MCF 10A (cell line): ENCODE measurements around the gene LRMDA. TPM values are rescaled to one million over a fixed set of nuclear protein-coding genes. Genes with fewer than 3 reads are reported as not detected.

Experiments used
- BruUV-seq: library from RNA; stranded (reverse); fragments of 400-500 nt; replicated peaks from 2 replicates; lab custom pipeline; 2021; lab: Mats Ljungman, UMichigan
- CTCF ChIA-PET: fragments of 300-600 bp; sonication (Branson Sonifier 250); formaldehyde crosslinking; extraction: SDS; loops from one replicate; lab custom pipeline; 2021; ENCODE audit warnings: antibody characterized with exemption, inconsistent platforms; lab: Yijun Ruan, JAX
- POLR2A ChIA-PET: fragments of 300-600, 350-650 bp; sonication (Branson Sonifier 250); formaldehyde crosslinking; extraction: SDS; loops from one replicate; lab custom pipeline; 2020; ENCODE audit warnings: antibody characterized with exemption, inconsistent platforms; lab: Yijun Ruan, JAX
- DNase-seq: peaks from one replicate; pipeline ENCODE4 v3.0.0-alpha.2; 2018; ENCODE audit not compliant: unreplicated experiment
- H3K27ac Mint-ChIP-seq: one replicate; pipeline ENCODE4 v1.8.0; 2022; ENCODE audit warnings: mild to moderate bottlenecking, low read depth, mixed read lengths; ENCODE audit not compliant: unreplicated experiment
- H3K27me3 Mint-ChIP-seq: one replicate; pipeline ENCODE4 v1.8.0; 2022; ENCODE audit warnings: mixed read lengths; ENCODE audit not compliant: insufficient read depth, unreplicated experiment
- H3K36me3 Mint-ChIP-seq: one replicate; pipeline ENCODE4 v1.8.0; 2022; ENCODE audit warnings: mild to moderate bottlenecking, moderate library complexity, mixed read lengths; ENCODE audit not compliant: insufficient read depth, unreplicated experiment
- H3K4me1 Mint-ChIP-seq: one replicate; pipeline ENCODE4 v1.8.0; 2022; ENCODE audit warnings: mixed read lengths; ENCODE audit not compliant: insufficient read depth, unreplicated experiment
- H3K4me3 Mint-ChIP-seq: one replicate; pipeline ENCODE4 v1.8.0; 2022; ENCODE audit warnings: mild to moderate bottlenecking, moderate library complexity, mixed read lengths; ENCODE audit not compliant: unreplicated experiment
- H3K9me3 Mint-ChIP-seq: one replicate; pipeline ENCODE4 v1.8.0; 2022; ENCODE audit warnings: mixed read lengths; ENCODE audit not compliant: unreplicated experiment
- intact Hi-C: fragments of 100-400 bp; cut with micrococcal nuclease; formaldehyde crosslinking; loops from 2 replicates; pipeline ENCODE4 v1.14.1; 2022
- total RNA-seq: library from RNA; stranded (reverse); gene quantifications from 2 replicates; pipeline ENCODE4 v1.2.3, GENCODE V29; 2022
- TF ChIP-seq, protein P1 (sequence below): fragments of 200-600 bp; IDR thresholded peaks from one replicate; pipeline ENCODE4 v1.8.0; 2022; ENCODE audit warnings: antibody characterized with exemption, mild to moderate bottlenecking; ENCODE audit not compliant: unreplicated experiment

The LRMDA gene
- total RNA-seq, 1 experiment from 2014 or later: not detected

DNA sequence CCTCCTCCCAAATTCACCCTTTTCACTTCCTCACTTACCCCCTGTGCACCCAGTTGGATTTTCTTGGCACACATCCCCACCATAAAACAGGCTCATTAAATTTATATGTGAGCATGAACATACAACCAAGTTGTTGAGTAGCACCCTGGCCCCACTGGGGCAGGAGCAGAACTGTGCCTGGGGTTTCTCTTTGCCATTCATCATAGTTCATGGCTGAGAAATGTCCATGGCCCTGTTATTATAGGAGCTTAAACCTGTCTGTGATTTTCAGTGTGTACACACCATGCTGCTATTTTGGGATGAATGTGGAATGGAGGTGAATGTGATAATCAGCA lies 618.8 kb downstream of the LRMDA start:
- H3K27ac Mint-ChIP-seq: no peak overlapping the region
- peaks cover 7% of the 10 kb centered on the region for H3K27me3 Mint-ChIP-seq
- H3K36me3 Mint-ChIP-seq: no peaks in the 10 kb centered on the region
- intact Hi-C loops: no loop called here
- DNase-seq: no peak
- no TSS peak for BruUV-seq
- POLR2A ChIA-PET: no interaction called here
- no peaks in the 10 kb centered on the region for H3K4me1 Mint-ChIP-seq
- H3K4me3 Mint-ChIP-seq: no peak overlapping the region
- CTCF ChIA-PET: interaction anchor here (0.6 to 2.7 kb wide), 2 partner anchors 13 to 288 kb away, joined by 3 to 10 read pairs; no protein-coding TSS in a partner anchor
- TF ChIP-seq, protein P1, sequence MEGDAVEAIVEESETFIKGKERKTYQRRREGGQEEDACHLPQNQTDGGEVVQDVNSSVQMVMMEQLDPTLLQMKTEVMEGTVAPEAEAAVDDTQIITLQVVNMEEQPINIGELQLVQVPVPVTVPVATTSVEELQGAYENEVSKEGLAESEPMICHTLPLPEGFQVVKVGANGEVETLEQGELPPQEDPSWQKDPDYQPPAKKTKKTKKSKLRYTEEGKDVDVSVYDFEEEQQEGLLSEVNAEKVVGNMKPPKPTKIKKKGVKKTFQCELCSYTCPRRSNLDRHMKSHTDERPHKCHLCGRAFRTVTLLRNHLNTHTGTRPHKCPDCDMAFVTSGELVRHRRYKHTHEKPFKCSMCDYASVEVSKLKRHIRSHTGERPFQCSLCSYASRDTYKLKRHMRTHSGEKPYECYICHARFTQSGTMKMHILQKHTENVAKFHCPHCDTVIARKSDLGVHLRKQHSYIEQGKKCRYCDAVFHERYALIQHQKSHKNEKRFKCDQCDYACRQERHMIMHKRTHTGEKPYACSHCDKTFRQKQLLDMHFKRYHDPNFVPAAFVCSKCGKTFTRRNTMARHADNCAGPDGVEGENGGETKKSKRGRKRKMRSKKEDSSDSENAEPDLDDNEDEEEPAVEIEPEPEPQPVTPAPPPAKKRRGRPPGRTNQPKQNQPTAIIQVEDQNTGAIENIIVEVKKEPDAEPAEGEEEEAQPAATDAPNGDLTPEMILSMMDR: no peak
- H3K9me3 Mint-ChIP-seq: peaks cover 9% of the 10 kb centered on the region

DNA sequence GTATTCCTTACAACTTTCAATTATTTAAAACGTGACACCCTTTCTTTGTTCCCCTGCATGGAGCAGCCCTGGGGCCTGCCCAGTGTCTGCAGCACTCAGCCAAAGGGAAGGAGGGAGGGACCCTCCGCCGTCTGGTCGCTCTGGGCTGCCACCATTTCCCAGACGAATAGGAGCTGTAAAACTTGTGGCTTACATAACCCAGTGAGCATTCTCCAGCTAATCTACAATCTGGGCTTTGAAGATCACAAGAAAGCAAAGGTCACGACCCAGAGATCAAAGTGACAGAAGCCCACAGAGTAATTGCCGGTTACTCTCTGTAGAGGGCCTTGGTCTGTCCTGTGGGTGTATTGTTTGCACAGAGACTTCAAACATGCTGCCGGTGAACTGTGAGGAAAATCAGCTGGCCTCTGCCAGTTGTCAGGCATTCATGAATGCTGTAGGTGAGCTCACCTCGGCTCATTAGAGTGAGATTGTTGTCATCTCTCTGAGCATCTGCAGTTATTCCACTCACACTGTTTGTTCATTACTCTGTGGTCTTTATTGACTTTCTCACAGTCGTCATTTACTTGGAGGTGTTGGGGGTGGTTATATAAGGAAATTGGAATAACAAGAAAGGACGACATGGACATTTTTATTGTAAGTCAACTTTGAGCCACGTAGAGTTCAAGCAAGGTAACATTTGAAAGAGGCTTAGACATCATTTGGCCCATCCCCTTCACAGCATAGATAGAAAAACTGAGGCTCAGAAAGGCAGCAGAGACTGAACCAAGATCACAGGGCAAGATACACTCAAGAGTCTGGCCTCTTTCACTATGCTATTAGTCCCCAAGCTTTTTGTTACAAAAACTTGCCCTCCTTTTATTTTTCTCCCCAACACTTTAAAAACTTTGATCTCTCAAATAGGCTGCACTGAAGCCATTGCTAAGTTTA lies 619.8 kb downstream of the LRMDA start:
- H3K4me3 Mint-ChIP-seq: no peak overlapping the region
- no peaks in the 10 kb centered on the region for H3K27me3 Mint-ChIP-seq
- ChIA-PET POLR2A (interaction anchor here (1.3 kb wide), 1 partner anchor 16 kb away, joined by 3 read pairs; no protein-coding TSS in a partner anchor), CTCF (interaction anchor here (0.6 to 2.7 kb wide), 2 partner anchors 14 to 287 kb away, joined by 3 to 10 read pairs; no protein-coding TSS in a partner anchor)
- DNase-seq: no peak
- no peak overlapping the region for H3K27ac Mint-ChIP-seq
- H3K36me3 Mint-ChIP-seq: no peaks in the 10 kb centered on the region
- no peaks in the 10 kb centered on the region for H3K4me1 Mint-ChIP-seq
- intact Hi-C loops: no loop called here
- BruUV-seq: no TSS peak
- TF ChIP-seq, protein P1: no peak
- peaks cover 9% of the 10 kb centered on the region for H3K9me3 Mint-ChIP-seq

DNA sequence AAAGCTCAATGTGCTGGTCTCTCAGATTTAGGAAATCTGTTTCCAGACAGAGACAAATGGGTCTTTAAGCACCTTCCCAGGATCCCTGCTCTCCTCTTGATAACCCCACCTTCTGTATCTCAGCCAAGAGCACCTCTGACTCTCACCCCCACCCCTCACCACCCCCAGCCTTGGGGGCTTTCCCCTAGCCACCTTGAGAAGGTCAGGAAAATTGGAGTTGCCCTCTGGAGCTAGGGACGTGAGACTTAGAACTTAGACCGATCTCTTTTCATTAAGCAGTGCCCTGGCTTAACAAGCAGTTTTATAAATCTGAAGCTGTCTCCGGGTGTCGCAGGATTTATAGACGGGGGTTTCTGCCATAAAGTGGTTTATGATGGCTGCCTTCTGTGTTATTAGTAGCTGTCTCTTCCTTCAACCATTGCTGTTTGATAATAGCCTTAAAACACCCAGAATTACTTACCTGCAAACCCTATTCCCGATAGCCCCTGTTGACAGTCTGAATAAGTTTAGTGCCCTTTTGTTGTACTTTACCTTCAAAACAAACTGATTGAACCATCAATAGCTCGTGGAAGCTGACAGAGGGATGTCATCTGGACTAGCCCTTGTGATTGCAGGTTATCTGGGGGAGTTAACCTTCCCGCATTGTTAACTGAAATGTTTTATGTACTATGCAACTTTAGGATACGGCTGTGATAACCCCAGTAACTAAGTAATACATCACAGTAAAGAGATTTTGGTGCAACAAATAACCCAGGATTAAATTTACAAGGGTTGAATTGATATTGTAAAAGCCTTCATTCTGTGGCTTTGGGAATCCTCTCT lies 621.5 kb downstream of the LRMDA start:
- POLR2A ChIA-PET: no interaction called here
- H3K4me3 Mint-ChIP-seq: no peak overlapping the region

More for the DNA sequence above, 621.5 kb downstream of the LRMDA start:
- CTCF ChIA-PET: interaction anchor here (0.6 to 2.7 kb wide), 2 partner anchors 16 kb away, joined by 3 to 10 read pairs; no protein-coding TSS in a partner anchor
- no TSS peak for BruUV-seq
- TF ChIP-seq, protein P1: no peak
- Mint-ChIP-seq H3K9me3 (peaks cover 16% of the 10 kb centered on the region), H3K27me3 (no peaks in the 10 kb centered on the region), H3K36me3 (no peaks in the 10 kb centered on the region), H3K27ac (no peak overlapping the region), H3K4me1 (no peaks in the 10 kb centered on the region)
- DNase-seq: no peak
- intact Hi-C loops: no loop called here
